Measurements from ENCODE around the gene ARHGAP32. TPM values are rescaled to one million over a fixed set of nuclear protein-coding genes. Genes with fewer than 3 reads are reported as not detected.

ARHGAP32 gene
- total RNA-seq, result 79.3 TPM

DNA sequence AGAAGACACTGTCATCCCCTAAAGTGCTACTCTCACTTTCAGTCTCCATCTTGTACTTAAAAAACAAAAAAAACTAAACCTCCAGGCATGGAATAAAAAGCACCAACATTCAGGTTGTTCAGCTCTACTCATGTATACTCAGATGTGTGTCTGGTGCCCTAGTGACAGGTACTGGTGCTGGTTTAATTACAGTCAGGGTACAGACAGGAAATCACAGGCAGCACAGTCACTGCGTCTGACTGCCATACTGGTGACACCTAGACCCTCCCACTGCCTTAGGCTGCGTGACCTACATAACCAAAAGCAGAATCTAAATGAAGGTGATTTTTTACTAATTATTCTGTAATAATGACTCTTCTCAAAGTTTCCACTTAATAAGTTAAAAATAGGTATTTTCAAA is at the start of gene ARHGAP32:
Gene ARHGAP32 (minus strand): TSS at position 176 of the 400 bp plus-strand sequence. CDS start 127 bp downstream, at position 49.
- no peak for DNase-seq (ENCODE audit: low spot score)

DNA sequence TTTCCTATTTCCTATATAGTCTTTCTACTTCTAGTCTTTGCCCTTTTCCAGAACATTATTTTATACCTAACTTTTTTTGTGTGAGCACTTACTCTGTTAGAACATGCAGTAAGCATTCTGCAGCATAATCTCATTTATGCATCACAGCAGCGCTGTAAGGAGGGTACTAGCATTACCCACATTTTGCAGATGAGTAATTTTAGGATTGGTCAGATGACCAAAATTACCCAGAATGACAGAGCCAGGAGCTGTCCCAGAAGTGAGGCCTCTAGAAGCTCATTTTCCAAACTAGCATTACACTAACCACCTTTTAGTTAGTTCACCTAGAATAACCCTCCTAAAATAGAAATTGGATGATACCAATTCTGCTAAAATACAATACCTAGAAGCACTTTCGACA is 47.1 kb upstream of the ARHGAP32 start:
- no peak for DNase-seq (ENCODE audit: low spot score)

DNA sequence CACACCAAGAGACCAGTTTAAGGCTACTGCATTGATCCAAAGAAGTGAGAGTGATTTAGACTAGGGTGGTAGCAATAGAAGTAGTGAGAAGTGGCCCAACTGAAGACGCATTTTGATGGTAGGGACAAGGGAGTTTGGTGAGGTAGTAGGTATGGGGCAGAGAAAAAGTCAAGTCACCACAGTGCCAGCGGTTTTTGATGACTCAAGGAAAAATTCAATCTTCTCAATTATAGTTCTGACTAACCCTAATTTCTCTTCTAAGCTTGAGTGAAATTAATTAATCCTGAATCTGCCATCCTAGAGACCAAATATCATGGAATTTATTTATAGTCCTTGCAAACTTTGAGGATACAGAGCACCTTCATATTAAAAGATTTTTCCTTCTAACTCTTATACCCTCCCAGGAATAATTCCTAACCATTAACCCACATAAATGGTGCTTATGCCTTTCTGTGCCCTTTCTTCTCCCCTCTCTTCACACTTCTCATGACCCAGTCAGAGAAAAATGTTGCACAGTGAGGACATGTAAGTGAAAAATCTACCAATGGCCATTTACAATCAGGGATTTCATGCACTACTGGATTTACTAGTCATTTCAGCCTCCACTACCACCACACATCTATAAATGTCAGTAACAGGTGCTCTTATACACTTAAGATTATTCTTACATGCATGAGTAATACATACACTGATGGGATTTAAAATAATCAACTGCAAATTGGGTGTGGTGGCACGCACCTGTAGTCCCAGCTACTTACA is 45.9 kb upstream of the ARHGAP32 start:
- no peak for DNase-seq (ENCODE audit: low spot score)

DNA sequence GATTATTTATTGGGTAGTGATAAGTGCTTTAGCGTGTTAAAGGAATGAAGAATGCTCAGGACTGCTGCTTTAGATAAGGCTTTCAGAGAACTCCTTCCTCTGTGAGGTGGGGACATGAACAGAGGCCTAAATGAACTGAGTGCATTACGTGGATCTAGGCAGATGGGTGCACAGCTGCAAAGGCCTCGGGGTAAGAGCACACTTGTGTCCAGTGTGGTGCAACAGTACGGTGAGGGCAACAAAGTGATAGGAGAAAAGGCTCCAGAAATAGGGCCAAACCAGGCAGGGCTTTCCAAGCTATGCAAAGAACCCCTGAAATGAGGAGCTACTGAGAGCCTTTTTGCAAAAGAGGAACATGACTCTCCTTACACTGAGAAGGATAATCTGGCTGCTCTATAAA is 45.3 kb upstream of the ARHGAP32 start:
- DNase-seq (ENCODE audit: low spot score), result no peak

DNA sequence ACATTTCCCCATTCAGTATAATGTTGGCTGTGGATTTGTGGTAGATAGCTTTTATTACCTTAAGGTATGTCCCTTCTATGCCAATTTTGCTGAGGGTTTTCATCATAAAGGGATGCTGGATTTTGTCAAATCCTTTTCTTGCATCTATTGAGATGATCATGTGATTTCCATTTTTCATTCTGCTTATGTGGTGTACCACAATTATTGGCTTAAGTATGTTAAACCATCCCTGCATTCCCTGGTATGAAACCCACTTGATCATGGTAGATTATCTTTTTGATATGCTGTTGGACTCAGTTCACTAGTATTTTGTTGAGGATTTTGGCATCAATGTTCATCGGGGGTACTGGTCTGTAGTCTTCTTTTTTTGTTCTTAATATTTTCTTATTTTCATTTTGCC is 44.7 kb upstream of the ARHGAP32 start:
- DNase-seq (ENCODE audit: low spot score), result no peak

DNA sequence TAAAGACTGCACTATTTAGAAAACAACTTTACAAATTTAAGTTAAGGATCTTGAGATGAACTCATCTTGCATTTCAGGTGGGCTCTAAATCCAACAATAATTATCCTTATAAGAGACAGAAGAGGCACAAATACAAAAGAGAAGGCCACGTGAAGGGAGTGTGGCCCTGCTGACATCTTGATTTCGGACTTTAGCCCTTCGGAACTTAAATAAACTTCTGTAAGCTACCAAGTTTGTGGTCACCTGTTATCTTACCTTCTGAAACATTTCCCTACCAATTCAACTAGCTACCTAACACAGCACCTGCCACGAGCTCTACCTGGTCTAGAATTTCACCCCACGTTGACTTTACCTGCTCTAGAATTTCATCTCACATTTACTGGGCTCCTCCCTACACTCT is 42.9 kb upstream of the ARHGAP32 start:
- no peak for DNase-seq (ENCODE audit: low spot score)

DNA sequence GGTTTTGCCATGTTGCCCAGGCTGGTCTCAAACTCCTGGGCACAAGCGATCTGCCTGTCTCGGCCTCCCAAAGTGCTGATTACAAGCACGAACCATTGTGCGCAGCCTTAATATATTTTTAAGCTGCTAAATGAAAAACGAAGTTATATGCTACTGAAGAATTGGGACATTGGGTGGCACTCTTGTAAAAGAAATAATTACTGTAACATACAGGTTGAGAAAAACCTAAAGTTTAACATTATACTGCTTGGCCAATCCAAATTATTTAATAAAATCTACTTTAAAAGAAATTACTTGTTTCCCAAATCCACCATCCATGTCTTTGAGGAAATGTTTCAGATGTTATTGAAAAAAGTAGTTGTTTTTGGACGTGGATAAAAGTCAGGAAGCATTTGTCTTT is 37.9 kb upstream of the ARHGAP32 start:
- no peak for DNase-seq (ENCODE audit: low spot score)

DNA sequence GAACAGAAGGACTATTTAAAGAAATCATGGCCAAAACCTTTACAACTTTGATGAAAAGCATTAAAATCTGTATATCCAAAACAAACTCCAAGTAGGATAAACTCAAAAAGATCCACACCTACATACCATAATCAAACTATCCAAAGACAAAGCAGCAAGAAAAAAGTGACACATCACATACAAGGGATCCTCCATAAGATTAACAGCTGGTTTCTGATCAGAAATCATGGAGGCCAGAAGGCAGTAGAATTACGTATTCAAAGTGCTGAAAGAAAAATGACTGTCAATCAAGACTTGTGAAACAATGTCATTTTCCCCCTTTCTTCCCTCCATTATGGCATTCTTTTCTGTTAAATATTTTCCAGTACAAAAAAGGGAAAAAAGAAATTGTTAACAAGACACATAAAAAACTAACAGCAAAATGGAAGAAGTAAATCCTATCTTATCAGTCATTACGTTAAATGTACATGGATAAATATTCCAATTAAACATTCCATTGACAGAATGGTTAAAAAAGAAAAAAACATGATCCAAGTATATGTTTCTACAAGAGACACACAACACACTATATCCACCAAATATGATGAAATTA is 34.2 kb upstream of the ARHGAP32 start:
- no peak for DNase-seq (ENCODE audit: low spot score)

DNA sequence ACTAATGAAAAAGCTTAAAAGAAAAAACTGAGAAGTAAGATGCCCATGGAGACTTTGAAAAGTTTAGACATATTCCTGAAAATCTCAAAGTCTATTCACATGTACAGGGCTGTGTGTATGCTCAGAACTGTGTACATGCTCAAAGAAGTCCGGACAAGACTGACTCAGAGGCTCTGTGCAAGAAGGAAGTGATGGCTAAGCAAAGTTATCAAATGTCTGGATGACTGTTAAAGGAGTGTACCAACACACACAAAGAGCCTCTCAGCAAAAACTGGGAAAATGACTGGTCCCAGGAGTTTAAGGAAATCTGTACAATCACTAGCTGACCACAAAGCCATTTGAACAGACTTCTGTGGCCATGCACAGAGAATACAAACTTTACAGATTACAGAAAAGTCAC is 33.1 kb upstream of the ARHGAP32 start:
- DNase-seq (ENCODE audit: low spot score), result no peak

DNA sequence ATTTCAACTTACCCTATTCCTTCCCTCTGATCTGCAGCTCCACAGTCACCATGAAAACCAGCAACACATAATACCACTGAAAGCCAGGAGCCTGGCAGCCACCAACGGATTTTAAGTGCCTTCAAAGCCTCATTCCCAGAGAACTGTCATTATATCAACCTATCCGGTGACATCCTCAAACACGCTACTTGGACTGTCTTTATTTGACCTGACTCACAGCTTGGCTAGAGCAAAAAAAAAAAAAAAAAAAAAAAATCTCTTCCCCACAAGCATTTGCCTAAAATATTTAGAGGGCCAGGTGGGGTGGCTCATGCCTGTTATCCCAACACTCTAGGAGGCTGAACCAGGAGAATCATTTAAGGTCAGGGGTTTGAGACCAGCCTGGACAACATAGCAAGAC is 32.4 kb upstream of the ARHGAP32 start:
- DNase-seq (ENCODE audit: low spot score), result no peak

DNA sequence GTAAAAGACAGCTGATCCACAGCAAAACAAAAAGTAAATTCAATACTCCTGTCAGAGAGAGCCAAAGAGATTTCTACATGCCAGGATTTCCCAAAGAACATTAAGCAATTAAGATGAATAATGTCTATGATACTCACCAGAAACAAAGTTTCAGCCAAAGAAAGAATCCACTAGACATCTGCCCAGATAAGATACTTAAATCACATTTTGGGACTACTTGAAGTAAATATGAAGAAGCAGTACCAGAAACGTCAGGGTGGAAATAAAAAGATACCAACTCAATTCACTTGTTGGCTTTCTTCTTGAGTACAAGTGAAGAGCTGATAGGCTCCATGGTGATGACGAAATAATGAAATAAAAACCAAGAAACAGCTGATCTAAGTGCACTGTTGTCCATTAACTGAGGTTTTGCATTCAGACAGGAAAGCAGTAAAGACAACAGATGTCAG is 31.6 kb upstream of the ARHGAP32 start:
- DNase-seq (ENCODE audit: low spot score), result no peak

DNA sequence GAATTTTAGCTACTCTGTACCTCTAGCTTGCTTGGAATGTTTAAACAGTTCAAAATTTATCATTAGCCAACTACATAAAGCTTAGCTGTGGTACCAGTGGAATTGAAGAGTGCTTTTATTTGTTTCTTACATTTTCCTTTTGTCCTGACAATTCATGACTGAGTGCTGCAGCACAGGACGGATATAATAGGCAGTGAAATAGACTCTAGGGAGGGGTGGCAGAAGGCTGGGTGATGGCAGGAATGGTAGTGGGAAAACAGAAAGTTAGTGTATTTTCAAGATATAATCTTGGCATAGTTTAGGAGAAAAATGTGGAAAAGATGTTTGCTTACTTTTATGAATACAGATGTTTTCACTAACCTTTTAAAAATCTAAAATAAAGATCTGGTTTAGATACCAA is 31.1 kb upstream of the ARHGAP32 start:
- DNase-seq (ENCODE audit: low spot score), result no peak

DNA sequence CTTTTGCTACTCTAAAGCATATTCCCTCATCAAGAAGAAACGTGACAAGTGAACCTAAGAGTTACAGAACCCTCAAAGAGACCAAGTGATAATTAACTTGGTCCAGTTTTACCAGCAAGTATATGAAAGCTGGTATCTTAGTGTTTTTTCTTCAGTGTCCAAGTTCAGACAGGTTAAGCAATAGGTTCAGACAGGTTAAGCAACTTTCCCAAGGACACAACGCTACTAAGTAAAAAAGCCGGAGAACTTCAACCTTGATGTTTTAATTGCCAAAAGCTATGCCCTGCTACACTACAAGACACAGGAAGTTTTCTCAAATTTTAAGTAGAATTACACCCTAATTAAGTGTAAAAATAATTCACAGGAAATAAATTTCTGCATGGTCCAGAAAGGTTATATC is 30.0 kb upstream of the ARHGAP32 start:
- no peak for DNase-seq (ENCODE audit: low spot score)

DNA sequence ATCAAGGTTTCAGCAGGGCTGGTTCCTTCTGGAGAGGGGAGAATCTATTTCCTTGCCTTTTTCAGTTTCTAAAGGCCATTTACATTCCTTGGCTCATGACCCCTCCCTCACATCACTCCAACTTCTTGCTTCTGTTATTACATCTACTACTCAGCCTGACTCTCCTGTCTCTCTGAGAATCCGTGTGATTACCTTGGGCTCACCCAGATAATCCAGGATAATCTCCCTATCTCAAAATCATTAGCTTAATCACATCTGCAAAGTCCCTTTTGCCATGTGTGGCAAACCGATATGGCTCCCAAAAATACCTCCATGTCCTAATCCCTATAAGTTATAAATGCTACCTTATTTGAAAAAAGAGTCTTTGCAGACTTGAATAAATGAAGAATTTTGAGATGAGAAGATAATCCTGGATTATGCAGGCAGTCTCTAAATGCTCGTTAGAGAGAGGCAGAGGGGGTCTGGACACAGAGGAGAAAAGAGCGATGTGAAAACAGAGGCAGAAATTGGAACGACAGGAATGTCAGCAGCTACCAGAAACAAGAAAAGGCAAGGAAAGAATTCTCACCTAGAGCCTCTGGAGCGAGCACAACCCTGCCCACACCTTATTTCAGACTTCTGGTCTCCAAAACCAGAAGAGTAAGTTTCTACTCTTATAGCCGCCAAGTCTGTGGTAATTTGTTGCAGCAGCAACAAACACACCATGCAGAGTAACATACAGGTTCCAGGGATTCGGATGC is 23.6 kb upstream of the ARHGAP32 start:
- no peak for DNase-seq (ENCODE audit: low spot score)

DNA sequence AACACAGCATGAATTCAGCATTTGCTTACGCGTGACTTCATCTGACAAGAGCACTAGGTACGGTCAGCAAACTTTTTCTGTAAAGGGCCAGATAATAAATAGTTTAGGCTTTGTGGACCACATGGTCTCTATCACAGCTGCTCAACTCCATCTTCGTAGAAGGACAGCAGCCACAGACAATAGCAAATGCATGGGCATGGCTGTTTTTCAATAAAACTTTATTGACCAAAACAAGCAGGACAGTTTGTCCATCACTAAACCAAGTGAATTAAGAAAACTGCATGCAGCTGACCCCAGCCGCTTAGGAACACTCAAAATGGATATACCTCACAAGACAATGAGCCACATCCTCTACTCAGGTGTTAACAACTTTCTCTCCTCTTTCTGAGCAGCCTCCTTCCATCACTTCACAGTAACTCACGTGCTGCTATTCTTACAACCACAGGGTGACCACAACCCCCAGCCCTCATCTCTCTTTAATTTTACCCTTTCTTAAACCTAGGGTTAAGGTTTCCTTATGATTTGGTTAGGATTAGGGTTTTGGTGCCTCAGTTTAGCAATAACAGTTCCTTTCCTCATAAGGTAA is 22.7 kb upstream of the ARHGAP32 start:
- DNase-seq (ENCODE audit: low spot score), result no peak

DNA sequence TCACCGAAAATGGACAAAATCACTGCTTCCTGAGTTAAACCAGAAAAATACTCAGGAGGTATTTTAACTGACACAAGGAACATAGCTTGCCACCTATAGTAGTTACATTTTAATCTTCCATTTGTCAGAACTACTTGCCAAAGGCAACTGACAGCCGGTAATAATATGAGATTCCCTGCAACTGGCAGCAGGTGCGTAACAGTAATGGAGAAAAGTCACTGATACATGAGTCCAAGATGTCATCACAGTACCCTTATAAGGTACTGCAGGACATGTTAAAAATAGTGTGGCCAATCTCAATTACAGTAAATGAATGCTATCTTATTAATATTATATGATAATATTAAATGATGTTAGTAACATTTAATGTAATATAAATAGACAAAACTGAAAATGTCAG is 21.1 kb upstream of the ARHGAP32 start:
- DNase-seq (ENCODE audit: low spot score), result no peak

DNA sequence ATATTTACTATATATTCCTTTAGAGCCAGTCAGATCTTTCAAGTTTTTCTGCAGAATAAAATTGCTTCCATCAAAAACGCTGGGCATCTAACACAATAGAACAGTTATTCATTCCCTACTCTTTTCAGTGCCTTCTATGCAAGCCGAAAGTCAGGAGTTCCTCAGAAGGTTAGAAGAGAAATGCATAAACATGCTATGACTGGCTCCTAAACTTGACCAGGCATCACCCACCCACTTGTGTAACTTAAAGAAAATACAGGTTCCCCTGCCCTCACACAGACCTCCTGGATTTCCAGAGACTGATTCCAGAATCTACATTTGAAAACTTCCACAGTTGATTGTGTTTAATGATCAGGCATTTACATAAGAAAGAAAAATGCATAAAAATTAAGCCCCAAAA is 19.3 kb upstream of the ARHGAP32 start:
- no peak for DNase-seq (ENCODE audit: low spot score)

DNA sequence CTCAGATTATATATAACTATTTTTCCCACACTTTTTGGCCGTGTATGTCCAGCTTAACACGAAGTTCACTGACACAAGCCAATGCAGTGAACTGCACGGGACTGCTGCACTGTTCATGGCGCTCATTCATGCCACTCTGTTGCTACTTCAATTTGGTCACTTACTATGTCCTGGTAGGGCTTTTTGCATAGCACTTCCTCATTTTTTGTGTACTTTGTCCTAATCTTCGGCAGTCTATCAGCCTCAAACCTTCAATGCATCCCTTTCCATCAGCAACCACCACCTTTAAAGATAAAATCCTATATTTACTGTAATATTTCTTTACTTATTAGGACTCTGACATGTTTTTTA is 18.7 kb upstream of the ARHGAP32 start:
- DNase-seq (ENCODE audit: low spot score), result no peak

DNA sequence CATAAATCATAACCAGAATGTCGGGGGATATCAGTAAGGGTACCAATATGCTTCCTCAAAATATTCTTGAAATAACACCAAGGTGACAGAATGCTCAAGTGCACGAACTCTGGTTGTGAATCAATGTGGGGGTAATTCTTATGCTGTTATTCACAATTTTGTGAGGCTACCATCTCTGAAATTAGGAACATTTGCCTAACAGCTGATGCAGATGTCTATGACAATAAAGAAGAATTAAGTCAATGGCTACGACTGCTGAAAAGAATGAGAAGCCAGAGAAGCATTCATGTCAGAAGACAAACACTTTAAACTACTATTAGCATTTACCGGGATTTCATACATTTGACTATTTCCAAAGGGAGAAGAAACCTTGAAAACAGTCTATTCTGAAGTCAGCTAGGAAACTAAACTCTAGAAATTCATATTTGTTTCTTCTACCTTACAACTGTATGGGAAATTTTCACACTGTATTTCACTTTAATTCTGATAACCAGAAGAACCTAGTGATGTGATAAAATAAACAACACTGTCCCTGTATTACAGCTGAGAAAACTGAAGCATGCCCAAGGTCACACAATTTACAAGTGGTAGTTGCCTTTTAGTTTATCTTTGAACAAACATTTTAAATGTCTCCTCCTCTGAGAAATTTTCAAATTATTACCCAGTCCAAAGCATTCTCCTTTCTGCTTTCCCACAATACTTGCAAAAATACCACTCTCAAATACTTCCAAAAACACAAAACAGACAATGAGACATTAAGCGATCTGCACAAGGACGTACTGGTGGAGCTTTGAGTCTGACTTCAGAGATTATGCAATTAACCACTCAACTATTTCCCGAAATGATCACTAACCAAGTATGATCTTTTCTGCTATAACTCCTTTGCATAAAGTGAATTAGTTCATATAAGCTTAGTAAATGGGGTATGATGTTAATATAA is 18.0 kb upstream of the ARHGAP32 start:
- DNase-seq (ENCODE audit: low spot score), result no peak

DNA sequence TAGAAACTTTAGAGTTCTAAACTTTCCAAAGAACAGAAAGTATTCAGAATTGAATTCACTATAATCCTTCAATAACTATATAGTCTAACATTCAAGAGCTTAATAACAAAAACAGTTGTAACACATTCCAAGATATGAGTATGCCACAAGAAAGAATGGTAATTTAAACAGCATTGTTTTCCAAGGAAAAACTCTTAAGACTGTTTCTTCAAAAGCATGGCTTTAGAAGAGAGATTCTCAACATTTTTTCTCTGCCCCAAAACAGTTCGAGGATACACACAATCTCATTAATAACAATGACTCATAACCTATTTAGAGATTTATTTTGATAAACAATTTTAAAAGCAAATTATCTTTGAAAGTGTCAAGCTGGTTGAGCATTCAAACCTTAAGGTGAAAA is 16.7 kb upstream of the ARHGAP32 start:
- DNase-seq (ENCODE audit: low spot score), result no peak

DNA sequence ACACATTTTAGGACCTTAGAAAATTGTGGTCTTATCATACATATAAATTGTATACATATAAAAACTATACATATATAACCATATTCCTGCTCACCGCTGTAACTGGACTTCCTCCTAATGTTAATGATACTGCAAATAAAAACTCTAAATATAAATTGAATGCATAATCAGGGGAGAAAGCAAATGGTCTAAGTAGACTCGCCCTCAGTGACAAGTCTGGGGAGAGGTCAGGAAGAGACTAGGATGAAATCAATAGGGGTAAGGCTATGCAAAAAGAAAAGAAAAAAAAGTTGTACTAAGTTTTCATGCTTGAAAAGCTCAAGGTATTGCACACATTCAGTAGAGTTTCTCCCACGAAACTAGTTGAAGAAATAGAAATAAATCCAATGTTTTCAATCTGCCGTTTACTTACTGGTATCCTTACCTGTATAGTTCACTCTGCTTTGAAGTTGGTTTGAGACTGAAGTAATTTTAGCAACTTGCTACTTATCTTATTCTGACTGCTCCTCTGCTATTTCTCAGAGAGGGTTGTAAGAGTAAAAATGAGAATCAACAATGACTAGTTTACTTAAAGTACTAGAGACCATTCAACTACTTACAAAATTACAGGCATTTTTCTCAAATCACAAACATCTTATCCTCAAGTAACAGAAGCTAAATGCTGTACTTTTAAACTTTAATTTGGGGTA is 12.2 kb upstream of the ARHGAP32 start:
- no peak for DNase-seq (ENCODE audit: low spot score)
